ENCODE results near the gene PLPPR1. TPM values are rescaled to one million over a fixed set of nuclear protein-coding genes. Genes with fewer than 3 reads are reported as not detected.

The PLPPR1 gene
- total and polyA plus RNA-seq, 2 of the 13 experiments (the other 11 are each of a cell fraction or from before 2014, with no cell fraction given): 16.0 to 84.7 TPM

DNA sequence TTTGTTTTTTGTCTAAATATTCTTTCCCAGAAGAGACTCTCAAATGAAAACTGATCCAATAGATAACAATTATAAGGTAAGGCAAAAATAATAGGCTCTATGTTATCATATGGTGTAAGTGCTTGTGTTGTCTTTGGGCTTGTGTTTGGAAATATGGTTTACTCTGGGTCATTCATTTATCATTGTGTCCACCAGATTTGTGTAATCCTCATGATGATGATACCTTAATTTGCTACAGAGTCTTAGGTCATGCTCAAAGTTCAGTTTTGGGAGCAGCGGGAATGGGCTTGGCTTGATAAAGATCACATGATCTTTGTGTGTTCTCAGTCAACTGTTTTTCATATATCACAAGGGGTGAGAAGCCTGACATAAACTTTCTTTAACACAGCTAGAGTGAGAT is 34.2 kb downstream of the PLPPR1 start (continued):
- no peak for TF ChIP-seq ZNF24 (IDR thresholded peaks at IDR 0.05)
- no peak for TF ChIP-seq ZNF207 (IDR thresholded peaks at IDR 0.05; ENCODE audit: borderline replicate concordance)
- no peak for TF ChIP-seq SOX6 (IDR thresholded peaks at IDR 0.05)
- peak; percentile 93 for TF ChIP-seq SOX6 (CRISPR knock-in tag; IDR thresholded peaks at IDR 0.05)
- TF ChIP-seq ZNF816 (CRISPR knock-in tag; IDR thresholded peaks at IDR 0.05; ENCODE audit: borderline replicate concordance): 0 out of 2 replicates have a peak, but pooled peaks have one; percentile 54
- TF ChIP-seq SALL1 (CRISPR knock-in tag; IDR thresholded peaks at IDR 0.05): peak; percentile 77; the same call in 1 of the 2 replicates
- no peak for TF ChIP-seq PAF1 (CRISPR knock-in tag; IDR thresholded peaks at IDR 0.05)
- no peak for TF ChIP-seq ZNF883 (CRISPR knock-in tag; IDR thresholded peaks at IDR 0.05; ENCODE audit: not compliant biosample characterization)
- no peak for TF ChIP-seq ZNF329 (CRISPR knock-in tag; IDR thresholded peaks at IDR 0.05; ENCODE audit: low read depth)
- TF ChIP-seq MIXL1 (CRISPR knock-in tag; IDR thresholded peaks at IDR 0.05): peak; percentile 96
- TF ChIP-seq, protein P1, sequence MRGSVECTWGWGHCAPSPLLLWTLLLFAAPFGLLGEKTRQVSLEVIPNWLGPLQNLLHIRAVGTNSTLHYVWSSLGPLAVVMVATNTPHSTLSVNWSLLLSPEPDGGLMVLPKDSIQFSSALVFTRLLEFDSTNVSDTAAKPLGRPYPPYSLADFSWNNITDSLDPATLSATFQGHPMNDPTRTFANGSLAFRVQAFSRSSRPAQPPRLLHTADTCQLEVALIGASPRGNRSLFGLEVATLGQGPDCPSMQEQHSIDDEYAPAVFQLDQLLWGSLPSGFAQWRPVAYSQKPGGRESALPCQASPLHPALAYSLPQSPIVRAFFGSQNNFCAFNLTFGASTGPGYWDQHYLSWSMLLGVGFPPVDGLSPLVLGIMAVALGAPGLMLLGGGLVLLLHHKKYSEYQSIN (CRISPR knock-in tag; IDR thresholded peaks at IDR 0.05; ENCODE audit: borderline replicate concordance): no peak
- TF ChIP-seq ZNF775 (CRISPR knock-in tag; IDR thresholded peaks at IDR 0.05; ENCODE audit: borderline replicate concordance): no peak
- TF ChIP-seq ATF5 (CRISPR knock-in tag; IDR thresholded peaks at IDR 0.05; ENCODE audit: low read depth): no peak
- TF ChIP-seq HMG20A (CRISPR knock-in tag; IDR thresholded peaks at IDR 0.05; ENCODE audit: borderline replicate concordance): peak; percentile 70; the same call in 1 of the 2 replicates
- peak; percentile 69; the same call in 1 of the 2 replicates for TF ChIP-seq HDAC2 (CRISPR knock-in tag; IDR thresholded peaks at IDR 0.05)
- peak; percentile 95 for TF ChIP-seq PAXIP1 (CRISPR knock-in tag; conservative IDR thresholded peaks at IDR 0.05)
- TF ChIP-seq ZNF616 (CRISPR knock-in tag; IDR thresholded peaks at IDR 0.05; ENCODE audit: low read depth): no peak
- TF ChIP-seq ONECUT2 (CRISPR knock-in tag; IDR thresholded peaks at IDR 0.05): no peak
- no peak for TF ChIP-seq IKZF1 (IDR thresholded peaks at IDR 0.05)
- TF ChIP-seq RXRA (CRISPR knock-in tag; IDR thresholded peaks at IDR 0.05): no peak
- TF ChIP-seq REL (CRISPR knock-in tag; conservative IDR thresholded peaks at IDR 0.05): no peak
- TF ChIP-seq BCL6 (CRISPR knock-in tag; IDR thresholded peaks at IDR 0.05): peak; percentile 68
- no peak for TF ChIP-seq ZFYVE20 (CRISPR knock-in tag; IDR thresholded peaks at IDR 0.05; ENCODE audit: borderline replicate concordance, low read depth)
- TF ChIP-seq MLLT10 (CRISPR knock-in tag; IDR thresholded peaks at IDR 0.05): no peak
- TF ChIP-seq TAF15 (IDR thresholded peaks at IDR 0.05; ENCODE audit: low read depth, low read length, poor library complexity, severe bottlenecking): no peak
- TF ChIP-seq ZBTB3 (CRISPR knock-in tag; IDR thresholded peaks at IDR 0.05; ENCODE audit: borderline replicate concordance, low read depth): no peak
- TF ChIP-seq TAF1 (CRISPR knock-in tag; IDR thresholded peaks at IDR 0.05): no peak
- no peak for TF ChIP-seq ZNF572 (CRISPR knock-in tag; IDR thresholded peaks at IDR 0.05)
- no peak for TF ChIP-seq ZFP41 (CRISPR knock-in tag; IDR thresholded peaks at IDR 0.05; ENCODE audit: borderline replicate concordance)
